Renal cortical epithelial cell (primary cell): Measurements from ENCODE around the gene PRDM16. TPM values are rescaled to one million over a fixed set of nuclear protein-coding genes. Genes with fewer than 3 reads are reported as not detected.
"Not testable (repeated sequence)": the region's sequence is repeated elsewhere in the genome, so short reads cannot be mapped to it uniquely, and the experiment has no call there.

ENCODE experiments used
- DNase-seq: peaks from one replicate; pipeline ENCODE4 v3.0.0-alpha.2; 2011; ENCODE audit warnings: low read depth
- total RNA-seq: library from RNA; depleted of rRNA; stranded (reverse); fragments of >200 nt; gene quantifications from 2 replicates; pipeline ENCODE4 v1.2.3, GENCODE V29; 2014

Gene PRDM16
- total RNA-seq, 1 donor from 2014 or later = 0.94 TPM

DNA sequence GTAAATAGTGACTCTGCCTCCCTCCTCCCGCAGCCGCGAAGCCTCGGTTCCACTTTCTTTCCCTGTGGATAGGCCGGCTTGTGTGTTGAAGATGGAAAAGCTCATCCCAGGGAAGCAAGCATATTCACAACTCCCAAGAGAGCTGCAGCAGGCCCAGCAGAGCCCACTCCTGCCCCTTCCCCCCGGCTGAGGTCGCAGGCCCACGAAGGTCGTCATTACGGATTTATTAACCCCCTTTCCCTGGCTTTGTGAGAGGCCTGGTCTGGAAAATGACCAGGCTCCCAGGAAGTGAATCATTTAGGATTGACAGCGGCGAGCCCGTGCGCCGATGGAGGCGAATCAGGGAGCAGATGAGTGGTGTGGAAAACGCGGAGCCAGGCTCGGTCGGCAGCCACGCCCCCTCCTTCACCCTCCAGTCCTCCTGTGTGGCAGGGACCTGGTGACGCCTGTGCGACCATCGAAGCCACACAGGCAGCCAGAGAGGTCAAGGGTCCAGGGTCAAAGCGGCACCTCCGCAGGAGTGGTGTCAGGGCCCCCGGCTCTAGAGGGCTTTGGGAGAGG lies 93.4 kb downstream of the PRDM16 start:
- DNase-seq = no peak

DNA sequence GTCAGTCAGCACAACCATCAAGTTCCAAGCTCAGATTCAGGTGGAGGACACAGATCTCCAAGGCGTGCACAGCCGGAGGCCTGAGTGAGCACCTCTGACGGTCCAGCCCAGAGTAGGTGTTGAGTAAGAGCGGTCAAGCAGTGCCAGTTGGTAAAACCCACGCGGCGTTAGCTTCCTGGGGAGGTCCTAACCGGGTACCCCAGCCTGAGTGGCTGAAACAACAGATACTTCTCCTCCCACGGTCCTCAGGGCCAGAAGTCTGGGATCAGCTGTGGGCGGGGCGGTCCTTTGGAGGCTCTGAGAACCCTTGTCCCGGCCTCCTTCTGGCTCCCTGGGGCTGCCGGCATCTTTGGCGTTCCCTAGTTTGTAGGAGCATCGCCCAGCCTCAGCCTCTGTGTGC lies 94.4 kb downstream of the PRDM16 start:
- no peak for DNase-seq

DNA sequence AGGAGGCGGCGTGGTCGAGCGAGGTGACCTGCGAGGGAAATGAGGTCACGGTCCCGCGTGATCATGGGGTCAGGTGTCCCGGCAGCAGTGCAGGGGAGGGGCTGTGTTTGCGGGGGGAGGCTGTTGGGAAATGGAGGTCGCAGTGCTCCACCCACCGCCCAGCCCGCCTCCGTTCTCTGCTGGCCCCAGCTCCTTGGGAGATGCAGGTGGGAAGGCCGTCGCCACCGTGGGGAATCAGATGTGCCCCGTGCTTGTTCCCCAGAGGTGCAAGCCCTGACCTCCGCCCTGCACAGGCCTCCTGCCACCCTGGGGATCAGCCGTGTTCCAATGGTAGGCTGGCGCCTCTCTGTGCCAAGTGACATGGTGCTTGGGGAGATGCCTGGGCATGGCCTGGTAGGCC lies 95.7 kb downstream of the PRDM16 start:
- DNase-seq = no peak

DNA sequence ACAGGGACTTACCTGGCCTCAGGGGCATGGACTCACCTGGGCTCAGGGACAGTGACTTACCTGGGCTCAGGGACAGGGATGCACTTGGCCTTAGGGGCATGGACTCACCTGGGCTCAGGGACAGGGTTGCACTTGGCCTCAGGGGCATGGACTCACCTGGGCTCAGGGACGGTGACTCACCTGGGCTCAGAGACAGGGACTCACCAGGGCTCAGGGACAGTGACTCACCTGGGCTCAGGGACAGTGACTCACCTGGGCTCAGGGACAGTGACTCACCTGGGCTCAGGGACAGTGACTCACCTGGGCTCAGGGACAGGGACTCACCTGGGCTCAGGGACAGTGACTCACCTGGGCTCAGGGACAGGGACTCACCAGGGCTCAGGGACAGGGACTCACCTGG lies 96.2 kb downstream of the PRDM16 start:
- not testable (repeated sequence) for DNase-seq

DNA sequence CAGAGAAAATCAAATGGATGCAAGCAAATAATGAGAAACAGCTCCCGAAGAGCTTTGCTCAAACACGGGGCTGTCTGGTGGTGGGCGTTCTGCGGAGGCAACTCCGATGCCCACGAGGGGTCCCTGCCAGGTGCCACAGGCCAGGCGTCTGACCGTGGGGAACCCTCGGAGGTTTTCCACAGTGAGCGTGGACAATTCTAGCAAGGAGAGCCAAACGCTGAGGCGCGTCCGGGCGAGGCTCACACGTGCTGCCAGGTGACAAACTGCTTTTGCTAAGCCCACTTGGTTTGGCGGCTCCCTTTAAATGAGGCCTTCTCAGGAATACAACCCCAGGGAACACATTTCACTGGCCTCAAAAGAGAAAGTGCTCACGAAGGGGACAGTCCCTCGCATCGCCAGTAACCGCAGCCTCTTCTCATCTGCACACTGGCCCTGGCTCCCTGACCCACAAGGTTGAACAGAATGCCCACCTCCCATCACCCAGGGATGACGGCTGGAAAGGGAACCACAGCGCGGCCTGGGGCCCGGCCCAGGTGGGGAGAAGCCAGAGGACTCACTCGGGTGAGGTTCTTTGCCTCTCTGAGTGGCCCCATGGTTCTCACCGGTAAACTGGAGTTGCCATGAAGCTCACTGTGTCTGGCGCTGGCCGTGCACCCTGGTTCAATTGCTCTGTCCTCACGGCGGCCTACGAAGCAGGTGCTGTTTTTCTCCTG lies 97.4 kb downstream of the PRDM16 start:
- no peak for DNase-seq

DNA sequence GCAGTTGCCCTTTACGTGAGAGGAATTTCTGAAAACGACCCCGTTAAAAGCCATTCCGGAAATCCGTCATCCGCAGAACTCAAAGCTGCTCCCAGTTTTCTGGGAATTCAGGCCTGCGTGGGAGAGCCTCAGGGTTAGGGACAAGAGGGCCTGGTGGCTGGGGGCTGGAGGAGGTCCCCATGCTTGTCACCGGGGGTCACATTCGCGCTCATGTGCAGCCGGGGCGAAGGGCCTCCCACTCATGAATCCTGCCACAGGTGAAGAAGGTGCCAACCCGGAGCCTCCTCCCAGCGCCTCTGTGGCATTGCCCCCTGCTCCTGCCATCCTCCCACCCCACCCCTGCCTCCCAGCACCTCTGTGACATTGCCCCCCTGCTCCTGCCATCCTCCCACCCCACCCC lies 98.3 kb downstream of the PRDM16 start:
- no peak for DNase-seq

DNA sequence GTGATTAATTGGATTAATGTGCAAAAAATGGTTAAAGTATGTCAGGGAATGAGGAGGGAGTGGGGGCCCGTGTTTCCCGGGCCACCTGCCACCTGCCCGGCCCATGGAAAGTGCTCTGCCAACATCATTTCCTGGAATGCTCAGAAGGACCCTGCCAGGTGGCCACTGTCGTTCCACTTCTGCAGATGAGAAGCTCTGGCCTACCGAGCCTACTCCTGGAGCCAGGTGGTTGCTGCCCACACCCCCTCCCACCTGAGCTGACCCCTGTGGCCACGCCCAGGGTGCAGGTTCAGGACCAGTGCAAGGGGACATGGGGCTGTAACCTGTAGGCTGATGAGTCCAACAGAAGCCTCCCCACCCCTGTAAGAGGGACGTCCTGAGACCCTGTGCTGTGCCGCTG lies 99.7 kb downstream of the PRDM16 start:
- no peak for DNase-seq

DNA sequence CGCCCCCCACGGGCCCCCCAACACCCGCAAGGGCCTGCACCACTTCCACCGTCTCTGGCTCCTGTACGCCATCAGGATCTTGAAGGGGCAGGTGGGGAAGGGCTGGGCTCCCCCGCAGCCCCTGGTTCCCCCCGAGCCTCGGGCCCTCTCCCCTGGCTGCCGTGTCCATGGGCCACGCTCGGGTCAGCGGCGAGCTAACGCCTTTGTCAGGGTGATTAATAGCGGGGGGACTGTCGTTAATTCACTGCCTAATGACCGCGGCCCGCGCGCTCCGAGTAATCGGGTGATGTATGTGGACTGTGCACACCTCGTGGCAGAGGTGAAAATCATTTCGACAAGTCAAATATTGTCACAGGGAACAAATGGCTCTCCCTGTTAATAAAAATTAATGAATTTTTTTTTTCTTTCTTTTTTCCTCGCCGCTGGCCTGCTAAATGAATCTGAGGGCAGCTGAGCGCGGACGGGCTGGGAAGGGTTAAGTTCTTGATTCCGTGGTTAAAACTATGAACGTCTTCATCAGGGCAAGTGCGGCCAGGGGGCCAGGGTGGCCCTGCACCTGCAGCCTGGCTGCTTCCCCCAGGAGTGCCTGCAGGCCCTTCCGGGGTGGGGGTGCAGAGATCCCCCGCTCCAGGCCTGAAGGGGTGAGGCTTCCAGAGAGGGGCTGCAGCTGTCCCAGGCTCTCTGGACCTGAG lies 100.8 kb downstream of the PRDM16 start:
- DNase-seq = no peak

DNA sequence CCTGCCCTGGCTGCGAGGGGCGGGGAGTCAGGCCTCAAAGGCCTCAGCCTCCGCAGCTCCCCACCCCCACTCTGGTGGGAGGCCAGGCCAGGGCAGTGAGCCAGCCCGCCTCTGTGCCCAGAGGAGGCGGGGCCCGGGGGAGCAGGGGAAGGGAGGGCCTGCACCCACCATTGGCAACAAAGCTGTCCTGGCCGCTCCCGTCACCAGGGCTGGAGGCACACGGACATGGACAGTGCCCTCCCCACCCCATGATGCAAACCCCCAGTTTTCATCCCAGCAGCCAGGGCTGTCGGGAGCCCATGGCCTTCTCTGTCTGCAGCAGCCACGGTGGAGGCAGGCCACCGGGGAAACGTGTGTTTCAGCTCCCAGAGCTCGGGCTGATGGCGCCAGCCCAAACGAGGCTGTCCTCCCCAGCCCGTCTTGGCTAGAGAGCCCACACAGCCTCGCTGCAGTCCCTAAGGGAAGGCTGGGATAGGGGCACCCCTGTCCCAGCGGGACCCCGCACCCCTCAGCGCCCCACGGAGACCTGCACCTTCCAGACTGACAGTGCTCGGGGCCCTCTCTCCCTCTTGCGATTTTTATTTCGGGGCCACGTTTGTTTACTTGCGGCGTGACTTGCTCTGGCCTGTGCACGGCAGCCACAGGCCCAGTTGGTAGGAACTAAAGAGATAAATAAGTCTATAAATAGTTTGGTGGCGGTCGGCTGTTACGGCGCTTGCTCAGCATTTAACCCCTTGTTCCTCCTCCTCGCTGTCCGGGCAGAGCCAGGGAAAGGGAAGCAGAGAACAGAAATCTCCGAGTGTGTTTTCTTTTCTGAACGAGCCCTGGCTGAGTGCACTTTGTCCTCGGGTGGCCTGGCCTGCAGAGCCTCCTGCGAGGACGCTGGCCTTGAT lies 101.8 kb downstream of the PRDM16 start:
- no peak for DNase-seq

DNA sequence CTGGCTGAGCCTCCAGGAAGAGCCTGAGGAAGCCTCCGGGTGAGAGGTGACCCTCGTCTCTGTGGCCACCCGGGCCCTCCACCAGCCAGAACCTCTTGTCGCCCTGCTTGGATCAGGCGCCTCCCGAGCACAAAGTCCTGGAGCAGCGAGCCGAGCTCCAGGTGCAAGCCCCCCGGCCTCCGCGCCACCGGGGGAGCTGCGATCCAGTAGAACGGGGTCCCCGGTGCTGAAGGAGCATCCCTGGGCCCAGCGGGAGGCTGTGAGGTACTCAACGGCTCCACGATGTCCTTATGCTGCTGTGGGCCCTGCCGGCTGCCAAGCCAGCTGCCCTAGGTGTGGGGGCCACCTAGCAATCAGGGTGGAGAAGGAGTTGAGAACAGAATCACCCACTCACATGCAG lies 102.8 kb downstream of the PRDM16 start:
- DNase-seq = no peak

DNA sequence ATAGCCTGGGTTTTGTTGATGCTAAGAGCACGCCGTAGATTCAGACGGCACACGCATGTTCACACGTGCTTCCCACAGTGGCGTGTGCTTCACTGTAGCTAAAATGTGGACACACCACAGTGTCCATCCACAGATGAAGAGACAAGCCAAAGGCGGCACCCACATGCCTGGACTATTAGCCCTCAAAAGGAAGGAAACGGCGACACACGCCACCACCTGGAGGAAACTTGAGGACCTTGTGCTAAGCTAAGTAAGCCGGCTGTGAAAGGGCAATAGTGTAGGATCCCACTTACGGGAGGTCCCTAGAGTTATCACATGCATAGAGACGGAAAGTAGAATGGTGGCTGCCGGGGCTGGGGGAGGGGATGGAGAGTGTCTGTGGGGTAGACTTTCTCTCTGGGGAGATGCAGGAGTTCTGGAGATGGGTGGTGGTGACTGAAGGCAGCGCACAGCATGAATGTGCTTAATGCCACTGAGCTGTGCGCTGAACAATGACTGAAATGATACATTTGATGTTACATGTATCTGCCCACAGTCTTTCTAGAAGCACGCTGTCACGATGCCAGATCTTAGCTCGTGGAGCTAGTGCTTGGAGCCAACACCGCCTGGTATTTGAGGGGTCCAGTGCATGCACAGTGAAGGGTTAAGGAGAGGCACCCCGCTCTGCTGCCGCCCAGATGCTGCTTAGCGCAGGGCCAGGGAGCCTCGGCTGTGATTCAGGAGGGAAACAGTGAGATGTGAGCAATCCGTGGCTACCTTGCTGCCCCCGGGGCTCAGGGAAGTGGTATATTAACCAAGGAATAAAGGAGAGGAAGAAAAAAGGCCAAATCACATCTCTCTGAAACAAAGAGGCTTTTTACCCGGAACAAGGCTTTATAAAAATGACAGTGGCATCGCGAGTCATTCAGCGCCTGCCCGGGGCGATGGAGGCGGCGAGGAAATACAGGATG lies 103.7 kb downstream of the PRDM16 start:
- DNase-seq = peak; percentile 62

DNA sequence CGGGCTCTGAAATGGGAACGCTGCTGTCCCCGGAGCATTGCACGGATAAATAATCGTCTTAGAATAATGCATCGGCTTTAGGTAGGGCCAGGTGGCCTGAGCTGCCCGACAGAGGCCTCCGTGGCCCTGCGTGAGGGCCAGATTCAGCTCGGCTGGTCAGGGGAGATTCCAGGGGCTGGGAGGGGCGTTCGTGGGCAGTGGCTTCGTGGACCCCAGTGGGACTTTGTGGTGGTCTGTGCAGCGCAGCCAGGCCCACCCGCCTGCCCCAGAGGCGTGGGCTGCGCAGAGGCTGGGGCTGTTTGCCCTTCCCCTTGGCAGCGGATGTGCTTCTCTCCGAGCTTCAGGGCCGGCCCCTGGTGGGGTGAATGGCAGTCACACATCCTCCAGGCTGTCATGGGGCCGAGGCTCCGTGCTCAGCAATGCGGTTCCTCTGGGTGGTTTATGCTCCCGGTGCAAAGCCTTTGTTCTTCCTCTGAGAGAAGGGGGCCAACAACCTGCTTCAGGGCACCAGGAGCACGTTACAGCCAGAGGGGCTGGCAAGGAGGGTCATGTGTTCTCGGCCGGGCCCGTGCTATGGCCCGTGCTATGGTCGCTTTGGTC lies 104.5 kb downstream of the PRDM16 start:
- no peak for DNase-seq

DNA sequence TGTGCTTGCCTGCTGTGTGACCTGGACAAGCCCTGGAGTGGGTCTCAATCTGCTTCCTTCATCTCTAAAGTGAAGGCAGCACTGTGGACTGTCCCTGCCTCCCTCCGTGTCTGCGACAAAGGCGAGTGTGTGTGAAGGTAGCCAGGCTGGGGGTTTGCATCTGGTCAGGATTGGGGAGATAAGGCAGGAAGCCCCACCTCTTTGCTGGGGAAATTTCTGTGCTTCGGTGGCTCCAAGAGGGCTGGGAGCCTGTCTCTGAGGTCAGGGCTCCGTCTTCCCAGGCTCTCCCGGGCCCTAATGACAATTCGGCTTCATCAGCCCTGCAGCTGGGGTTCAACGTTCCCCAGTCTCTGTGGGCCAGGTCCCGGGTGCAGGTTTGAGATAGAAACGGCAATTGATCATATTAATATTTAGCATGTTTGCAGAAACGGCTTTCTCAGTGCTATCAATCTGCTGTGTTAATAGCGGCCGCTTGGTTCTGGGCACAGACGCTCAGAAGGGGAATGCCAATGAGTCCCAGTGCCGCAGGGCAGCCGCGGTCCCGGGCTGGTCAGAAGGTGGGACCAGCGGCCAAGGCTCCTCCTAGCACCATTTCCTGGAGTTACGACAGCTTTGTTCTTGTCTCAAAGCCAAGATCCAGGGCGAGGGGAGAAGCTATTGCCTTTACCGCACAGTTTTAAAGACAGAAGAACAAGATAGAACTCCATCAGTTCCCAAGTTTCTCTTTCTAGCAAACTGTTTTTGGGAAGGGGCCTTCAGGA lies 105.7 kb downstream of the PRDM16 start:
- peak; percentile 59 for DNase-seq

DNA sequence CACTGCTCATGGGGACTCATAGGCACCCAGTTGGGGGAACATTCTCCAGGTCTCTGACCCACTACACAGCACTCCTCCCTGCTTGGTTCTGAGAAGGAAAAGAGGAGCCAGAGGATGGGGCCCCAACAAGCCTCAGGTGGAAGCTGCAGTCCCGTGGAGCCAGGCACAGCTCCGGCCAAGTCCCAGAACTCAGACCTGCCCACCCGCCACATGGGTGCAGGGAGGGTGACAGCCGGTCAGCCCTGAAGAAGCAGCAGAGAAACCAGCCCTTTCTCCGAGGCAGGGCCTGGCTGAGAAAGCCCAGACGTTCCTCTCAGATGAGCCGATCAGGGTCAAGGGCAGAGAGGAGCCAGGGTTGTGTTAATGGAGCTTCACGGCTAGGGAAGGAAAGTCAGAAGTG lies 106.5 kb downstream of the PRDM16 start:
- no peak for DNase-seq

DNA sequence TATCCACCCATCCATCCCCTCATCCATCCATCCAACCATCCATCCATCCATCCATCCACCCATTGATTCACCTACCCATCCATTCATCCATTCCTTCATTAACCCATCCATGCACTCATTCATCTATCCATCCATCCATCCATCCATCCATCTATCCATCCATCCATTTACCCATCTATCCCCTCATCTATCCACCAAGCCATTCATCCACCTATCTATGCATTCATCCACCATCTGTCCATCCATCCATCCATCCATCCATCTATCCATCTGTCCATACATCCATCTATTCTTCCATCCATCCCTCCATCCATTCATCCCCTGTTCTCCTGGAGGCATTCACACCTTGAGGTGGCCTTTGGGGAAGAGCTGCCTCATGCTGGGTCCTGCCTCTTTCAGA lies 107.0 kb downstream of the PRDM16 start:
- DNase-seq = no peak

DNA sequence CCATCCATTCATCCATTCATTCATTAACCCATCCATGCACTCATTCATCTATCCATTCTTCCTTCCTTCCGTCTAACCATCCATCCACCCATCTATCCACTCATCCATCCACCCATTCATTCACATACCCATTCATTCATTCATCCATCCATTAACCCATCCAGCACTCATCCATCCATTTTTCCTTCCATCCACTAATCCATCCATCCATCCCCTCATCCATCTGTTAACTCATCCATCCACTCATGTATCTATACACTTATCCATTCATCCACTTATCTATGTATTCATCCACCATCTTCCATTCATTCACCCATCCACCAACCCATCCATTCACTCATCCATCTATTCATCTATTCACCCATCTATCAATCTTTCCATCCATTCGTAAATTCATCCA lies 107.8 kb downstream of the PRDM16 start:
- no peak for DNase-seq

DNA sequence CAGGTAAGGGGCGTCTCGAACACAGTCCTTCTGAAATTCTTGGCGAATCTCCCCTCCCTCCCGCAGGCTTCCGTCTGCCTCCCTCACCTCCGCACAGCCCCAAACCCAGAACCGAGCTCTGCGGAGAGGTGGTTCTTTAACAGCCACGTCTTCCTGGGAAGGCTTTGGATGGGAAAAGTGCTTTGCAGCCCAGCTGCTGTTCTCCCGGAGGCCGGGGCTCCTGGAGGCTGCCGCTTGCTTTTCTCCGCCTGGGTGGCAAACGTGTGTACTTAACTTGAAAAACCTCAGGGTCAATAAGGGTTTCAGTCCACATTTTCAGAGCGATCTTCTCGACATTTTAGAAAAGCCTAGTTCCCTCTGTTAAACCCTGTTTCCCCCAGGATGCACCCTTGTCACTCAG lies 109.3 kb downstream of the PRDM16 start:
- DNase-seq = no peak

DNA sequence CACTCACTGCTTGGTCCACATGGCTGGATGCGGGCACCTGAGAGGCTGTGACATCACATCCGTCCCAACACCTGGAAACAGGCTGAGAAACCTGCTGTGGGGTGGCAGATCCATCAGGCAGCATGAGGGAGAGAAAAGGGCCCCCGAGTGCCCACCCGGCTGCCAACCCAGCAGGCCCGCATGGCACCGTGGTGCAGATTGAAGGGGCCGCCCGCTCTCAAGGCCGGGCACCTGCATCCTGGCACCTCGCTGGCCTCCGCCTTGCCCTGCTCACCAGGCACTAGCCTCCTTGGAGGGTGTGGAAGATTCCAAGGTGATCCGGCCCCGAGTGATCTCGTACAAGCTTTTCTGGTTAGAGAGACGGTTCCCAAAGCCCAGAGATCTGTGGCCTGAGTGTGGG lies 110.5 kb downstream of the PRDM16 start:
- no peak for DNase-seq

DNA sequence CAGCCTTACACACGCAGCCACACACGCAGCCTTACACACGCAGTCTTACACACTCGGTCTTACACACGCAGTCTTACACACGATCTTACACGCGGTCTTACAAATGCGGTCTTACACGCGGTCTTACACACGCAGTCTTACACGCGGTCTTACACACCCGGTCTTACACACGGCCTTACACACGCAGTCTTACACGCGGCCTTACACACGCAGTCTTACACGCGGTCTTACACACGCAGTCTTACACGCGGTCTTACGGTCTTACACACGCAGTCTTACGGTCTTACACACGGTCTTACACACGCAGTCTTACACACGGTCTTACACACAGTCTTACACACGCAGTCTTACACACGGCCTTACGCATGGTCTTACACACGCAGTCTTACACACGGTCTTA lies 111.9 kb downstream of the PRDM16 start:
- no peak for DNase-seq

DNA sequence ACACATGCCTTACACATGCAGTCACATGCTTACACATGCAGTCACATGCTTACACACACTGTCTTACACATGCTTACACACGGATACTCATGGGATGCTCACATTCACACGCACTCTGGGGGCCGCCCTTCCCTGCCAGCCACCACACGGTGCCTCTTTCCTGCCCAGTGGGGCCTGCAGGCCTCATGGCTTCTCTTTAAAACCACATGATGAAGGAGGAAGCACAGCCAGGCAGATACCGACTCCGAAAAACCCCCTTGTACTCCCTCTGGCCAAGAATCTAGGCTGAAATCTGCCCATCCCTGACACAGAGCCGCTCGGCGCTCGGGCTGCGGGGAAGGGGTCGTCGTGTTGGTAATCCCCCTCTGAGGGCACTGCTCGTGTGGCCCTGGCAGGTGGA lies 113.0 kb downstream of the PRDM16 start:
- DNase-seq = no peak
